ENCODE measurements around the gene PCK2. TPM values are rescaled to one million over a fixed set of nuclear protein-coding genes. Genes with fewer than 3 reads are reported as not detected.

Gene PCK2
- total and polyA plus RNA-seq, 2 of the 13 experiments (the other 11 are each of a cell fraction or from before 2014, with no cell fraction given) = 129 to 272 TPM

DNA sequence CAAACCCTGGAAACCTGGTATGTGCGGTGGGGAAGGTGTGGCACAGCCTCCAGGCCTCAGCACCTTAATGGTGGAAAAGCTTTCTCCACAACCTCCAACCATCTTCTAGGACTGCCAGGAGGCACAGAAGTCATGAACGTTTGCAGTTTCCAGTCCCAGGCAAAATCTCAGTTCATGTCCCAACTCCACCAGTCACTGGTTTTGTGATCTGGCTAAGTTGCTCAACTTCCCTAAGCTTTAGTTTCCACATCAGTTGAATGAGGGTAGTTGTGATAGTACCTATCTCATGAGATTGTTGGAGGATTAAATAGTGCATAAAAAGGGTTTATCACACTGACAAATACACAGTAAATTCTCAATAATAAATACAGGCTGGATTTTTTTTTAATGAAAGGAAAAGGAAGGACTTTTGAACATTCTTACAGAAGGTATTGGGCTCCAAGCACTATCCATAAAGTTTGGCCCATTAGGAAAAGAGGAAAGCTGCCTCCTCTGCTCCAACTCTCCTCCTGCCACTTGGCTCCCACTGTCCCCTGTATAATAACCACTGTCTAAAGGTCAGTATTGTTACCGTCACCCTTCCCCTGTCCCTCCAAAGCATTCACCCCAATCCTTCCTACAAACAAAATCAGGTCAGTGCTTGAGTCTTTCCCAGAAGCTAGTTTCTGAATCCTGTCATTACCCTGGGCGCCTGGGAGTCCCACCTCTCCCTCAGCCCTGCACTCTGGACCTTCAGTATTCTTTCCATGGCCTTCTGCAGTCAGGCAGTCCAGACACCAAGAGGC, 6.3 kb downstream of the PCK2 start (continued):
- TF ChIP-seq MAFG (CRISPR knock-in tag; IDR thresholded peaks at IDR 0.05) = no peak
- TF ChIP-seq ZNF160 (CRISPR knock-in tag; IDR thresholded peaks at IDR 0.05) = no peak
- TF ChIP-seq PRDM4 (CRISPR knock-in tag; IDR thresholded peaks at IDR 0.05; ENCODE audit: borderline replicate concordance) = no peak
- no peak for TF ChIP-seq GABPA (IDR thresholded peaks at IDR 0.05; ENCODE audit: low read depth, low read length)
- TF ChIP-seq GABPA (CRISPR knock-in tag; IDR thresholded peaks at IDR 0.05; ENCODE audit: low read depth) = no peak
- no peak for TF ChIP-seq EHMT2 (IDR thresholded peaks at IDR 0.05; ENCODE audit: borderline replicate concordance, low read depth, low read length)
- TF ChIP-seq ZNF678 (CRISPR knock-in tag; IDR thresholded peaks at IDR 0.05) = 0 out of 2 replicates have a peak, but pooled peaks have one; percentile 26
- TF ChIP-seq ZNF792 (CRISPR knock-in tag; IDR thresholded peaks at IDR 0.05) = no peak
- 0 out of 2 replicates have a peak, but pooled peaks have one; percentile 51 for TF ChIP-seq ATAD3A (CRISPR knock-in tag; IDR thresholded peaks at IDR 0.05)
- TF ChIP-seq, protein P1, sequence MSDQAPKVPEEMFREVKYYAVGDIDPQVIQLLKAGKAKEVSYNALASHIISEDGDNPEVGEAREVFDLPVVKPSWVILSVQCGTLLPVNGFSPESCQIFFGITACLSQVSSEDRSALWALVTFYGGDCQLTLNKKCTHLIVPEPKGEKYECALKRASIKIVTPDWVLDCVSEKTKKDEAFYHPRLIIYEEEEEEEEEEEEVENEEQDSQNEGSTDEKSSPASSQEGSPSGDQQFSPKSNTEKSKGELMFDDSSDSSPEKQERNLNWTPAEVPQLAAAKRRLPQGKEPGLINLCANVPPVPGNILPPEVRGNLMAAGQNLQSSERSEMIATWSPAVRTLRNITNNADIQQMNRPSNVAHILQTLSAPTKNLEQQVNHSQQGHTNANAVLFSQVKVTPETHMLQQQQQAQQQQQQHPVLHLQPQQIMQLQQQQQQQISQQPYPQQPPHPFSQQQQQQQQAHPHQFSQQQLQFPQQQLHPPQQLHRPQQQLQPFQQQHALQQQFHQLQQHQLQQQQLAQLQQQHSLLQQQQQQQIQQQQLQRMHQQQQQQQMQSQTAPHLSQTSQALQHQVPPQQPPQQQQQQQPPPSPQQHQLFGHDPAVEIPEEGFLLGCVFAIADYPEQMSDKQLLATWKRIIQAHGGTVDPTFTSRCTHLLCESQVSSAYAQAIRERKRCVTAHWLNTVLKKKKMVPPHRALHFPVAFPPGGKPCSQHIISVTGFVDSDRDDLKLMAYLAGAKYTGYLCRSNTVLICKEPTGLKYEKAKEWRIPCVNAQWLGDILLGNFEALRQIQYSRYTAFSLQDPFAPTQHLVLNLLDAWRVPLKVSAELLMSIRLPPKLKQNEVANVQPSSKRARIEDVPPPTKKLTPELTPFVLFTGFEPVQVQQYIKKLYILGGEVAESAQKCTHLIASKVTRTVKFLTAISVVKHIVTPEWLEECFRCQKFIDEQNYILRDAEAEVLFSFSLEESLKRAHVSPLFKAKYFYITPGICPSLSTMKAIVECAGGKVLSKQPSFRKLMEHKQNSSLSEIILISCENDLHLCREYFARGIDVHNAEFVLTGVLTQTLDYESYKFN (CRISPR knock-in tag; conservative IDR thresholded peaks at IDR 0.05) = peak; percentile 44; the same call in 1 of the 2 replicates
- TF ChIP-seq ZNF580 (CRISPR knock-in tag; IDR thresholded peaks at IDR 0.05; ENCODE audit: borderline replicate concordance, low read depth) = no peak
- TF ChIP-seq SMAD1 (CRISPR knock-in tag; IDR thresholded peaks at IDR 0.05; ENCODE audit: borderline replicate concordance, low read depth) = 0 out of 2 replicates have a peak, but pooled peaks have one; percentile 7
- TF ChIP-seq, protein P2, sequence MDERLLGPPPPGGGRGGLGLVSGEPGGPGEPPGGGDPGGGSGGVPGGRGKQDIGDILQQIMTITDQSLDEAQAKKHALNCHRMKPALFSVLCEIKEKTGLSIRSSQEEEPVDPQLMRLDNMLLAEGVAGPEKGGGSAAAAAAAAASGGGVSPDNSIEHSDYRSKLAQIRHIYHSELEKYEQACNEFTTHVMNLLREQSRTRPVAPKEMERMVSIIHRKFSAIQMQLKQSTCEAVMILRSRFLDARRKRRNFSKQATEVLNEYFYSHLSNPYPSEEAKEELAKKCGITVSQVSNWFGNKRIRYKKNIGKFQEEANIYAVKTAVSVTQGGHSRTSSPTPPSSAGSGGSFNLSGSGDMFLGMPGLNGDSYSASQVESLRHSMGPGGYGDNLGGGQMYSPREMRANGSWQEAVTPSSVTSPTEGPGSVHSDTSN (CRISPR knock-in tag; IDR thresholded peaks at IDR 0.05) = no peak; the same call in 1 of the 2 replicates
- TF ChIP-seq CBX5 (CRISPR knock-in tag; IDR thresholded peaks at IDR 0.05; ENCODE audit: borderline replicate concordance) = 0 out of 2 replicates have a peak, but pooled peaks have one; percentile 17
- no peak for TF ChIP-seq ZBTB38 (CRISPR knock-in tag; IDR thresholded peaks at IDR 0.05)
- TF ChIP-seq FOXP1 (IDR thresholded peaks at IDR 0.05) = 0 out of 2 replicates have a peak, but pooled peaks have one; percentile 2
- TF ChIP-seq FOXP1 (CRISPR knock-in tag; IDR thresholded peaks at IDR 0.05) = no peak
- no peak for TF ChIP-seq ZEB1 (IDR thresholded peaks at IDR 0.05; ENCODE audit: insufficient replicate concordance, low read depth)
